H1 (cell line): ENCODE measurements around the gene COX6A1. TPM values are rescaled to one million over a fixed set of nuclear protein-coding genes. Genes with fewer than 3 reads are reported as not detected.

Source experiments
- BACH1 ChIP-seq: IDR thresholded peaks from 2 replicates; pipeline ENCODE4 v1.6.1; 2012; ENCODE audit warnings: low read length, improper control_type of control experiment
- BCL11A ChIP-seq, 2 experiments: IDR thresholded peaks; one replicate each; pipeline ENCODE4 v1.6.1; 2011; ENCODE audit warnings: low read depth in 2 of 2, low read length in 2 of 2, mild to moderate bottlenecking in 2 of 2
- CBX5 ChIP-seq: fragments of 300-800, 300-1000 bp; sonication (generic); IDR thresholded peaks from 2 replicates; pipeline ENCODE4 v1.7.1; 2016; ENCODE audit warnings: antibody characterized with exemption, low read length, low read depth
- CBX8 ChIP-seq: fragments of 300-800, 300-1000 bp; sonication (generic); IDR thresholded peaks from 2 replicates; pipeline ENCODE4 v1.7.1; 2016; ENCODE audit warnings: low read depth, low read length, borderline replicate concordance
- CEBPB ChIP-seq: IDR thresholded peaks from 2 replicates; pipeline ENCODE4 v1.6.1; 2012; ENCODE audit warnings: low read depth, low read length
- CHD1 ChIP-seq: IDR thresholded peaks from 2 replicates; pipeline ENCODE4 v1.6.1; 2012; ENCODE audit warnings: low read depth, low read length, improper control_type of control experiment
- EGR1 ChIP-seq: IDR thresholded peaks from 2 replicates; pipeline ENCODE4 v1.6.1; 2011; ENCODE audit warnings: low read depth, low read length, borderline replicate concordance
- GABPA ChIP-seq: IDR thresholded peaks from 2 replicates; pipeline ENCODE4 v1.6.1; 2011; ENCODE audit warnings: mild to moderate bottlenecking, low read length, moderate library complexity, borderline replicate concordance; ENCODE audit not compliant: insufficient read depth
- KDM1A ChIP-seq: fragments of 200-600, 300-600 bp; sonication (generic); IDR thresholded peaks from 2 replicates; pipeline ENCODE4 v1.7.1; 2016; ENCODE audit warnings: mild to moderate bottlenecking, low read length, borderline replicate concordance
- KDM4A ChIP-seq: IDR thresholded peaks from one replicate; pipeline ENCODE4 v1.7.1; 2012; ENCODE audit warnings: low read depth, mild to moderate bottlenecking, moderate library complexity, low read length, inconsistent platforms; ENCODE audit not compliant: severe bottlenecking
- NANOG ChIP-seq: IDR thresholded peaks from 2 replicates; pipeline ENCODE4 v1.6.1; 2011; ENCODE audit warnings: low read length, low read depth, mild to moderate bottlenecking, inconsistent platforms; ENCODE audit not compliant: insufficient read depth, poor library complexity, severe bottlenecking
- NRF1 ChIP-seq: IDR thresholded peaks from 2 replicates; pipeline ENCODE4 v1.6.1; 2011; ENCODE audit warnings: mild to moderate bottlenecking, low read depth, low read length, improper control_type of control experiment
- POLR2A ChIP-seq, 2 experiments: IDR thresholded peaks; 1 replicate in 1 of 2; 2 replicates in 1 of 2; pipeline ENCODE4 v1.6.1; 2011; ENCODE audit warnings: low read depth in 2 of 2, low read length in 2 of 2, mild to moderate bottlenecking in 2 of 2; ENCODE audit errors: control extremely low read depth in 1 of 2
- POU5F1 ChIP-seq: IDR thresholded peaks from 2 replicates; pipeline ENCODE4 v1.6.1; 2011; ENCODE audit warnings: low read depth, mild to moderate bottlenecking, low read length, moderate library complexity
- RFX5 ChIP-seq: IDR thresholded peaks from 2 replicates; pipeline ENCODE4 v1.6.1; 2011; ENCODE audit warnings: low read depth, low read length, improper control_type of control experiment, borderline replicate concordance
- RNF2 ChIP-seq: fragments of 200-900, 300-1000 bp; sonication (generic); IDR thresholded peaks from 2 replicates; pipeline ENCODE4 v1.7.1; 2016; ENCODE audit warnings: borderline replicate concordance, low read depth, mild to moderate bottlenecking, antibody characterized with exemption, low read length; ENCODE audit not compliant: poor library complexity, severe bottlenecking; ENCODE audit errors: missing control alignments
- TBP ChIP-seq: IDR thresholded peaks from 2 replicates; pipeline ENCODE4 v1.6.1; 2011; ENCODE audit warnings: low read depth, low read length, improper control_type of control experiment
- polyA plus RNA-seq, 7 experiments: library from polyadenylated mRNA; depleted of rRNA in 3 of 7; stranded (reverse) in 5 of 7; unstranded in 2 of 7; fragments of >200 nt in 5 of 7; fragments of 200-250 nt in 2 of 7; gene quantifications; 1 replicate in 5 of 7; 2 replicates in 1 of 7; 4 replicates in 1 of 7; pipeline versions ENCODE4 v1.2.1 to v1.2.3, GENCODE V29; 2011 to 2013; ENCODE audit warnings: missing spikeins in 2 of 7, mixed read lengths in 2 of 7
- total RNA-seq: library from RNA; stranded (reverse); fragmentation: NEBNext Ultra II Directional; extraction: Animal tissue kit (Norgen Biotek cat#: 25700); gene quantifications from 2 replicates; pipeline ENCODE4 v1.2.1, GENCODE V29; 2021
- TF ChIP-seq, protein P1 (sequence below): IDR thresholded peaks from 2 replicates; pipeline ENCODE4 v1.6.1; 2012; ENCODE audit warnings: inconsistent platforms
- TF ChIP-seq, protein P2 (sequence below), 3 experiments: IDR thresholded peaks; 1 replicate in 2 of 3; 2 replicates in 1 of 3; pipeline versions ENCODE4 v1.5.1 to v1.6.1; 2011; ENCODE audit warnings: low read length in 3 of 3, mild to moderate bottlenecking in 3 of 3, inconsistent platforms in 2 of 3, low read depth in 1 of 3, moderate library complexity in 1 of 3; ENCODE audit not compliant: insufficient read depth in 1 of 3; ENCODE audit errors: control extremely low read depth in 1 of 3

Gene COX6A1
- total and polyA plus RNA-seq, 2 of the 8 experiments (the other 6 are each of a cell fraction or from before 2014, with no cell fraction given) = 437 to 2,792 TPM

DNA sequence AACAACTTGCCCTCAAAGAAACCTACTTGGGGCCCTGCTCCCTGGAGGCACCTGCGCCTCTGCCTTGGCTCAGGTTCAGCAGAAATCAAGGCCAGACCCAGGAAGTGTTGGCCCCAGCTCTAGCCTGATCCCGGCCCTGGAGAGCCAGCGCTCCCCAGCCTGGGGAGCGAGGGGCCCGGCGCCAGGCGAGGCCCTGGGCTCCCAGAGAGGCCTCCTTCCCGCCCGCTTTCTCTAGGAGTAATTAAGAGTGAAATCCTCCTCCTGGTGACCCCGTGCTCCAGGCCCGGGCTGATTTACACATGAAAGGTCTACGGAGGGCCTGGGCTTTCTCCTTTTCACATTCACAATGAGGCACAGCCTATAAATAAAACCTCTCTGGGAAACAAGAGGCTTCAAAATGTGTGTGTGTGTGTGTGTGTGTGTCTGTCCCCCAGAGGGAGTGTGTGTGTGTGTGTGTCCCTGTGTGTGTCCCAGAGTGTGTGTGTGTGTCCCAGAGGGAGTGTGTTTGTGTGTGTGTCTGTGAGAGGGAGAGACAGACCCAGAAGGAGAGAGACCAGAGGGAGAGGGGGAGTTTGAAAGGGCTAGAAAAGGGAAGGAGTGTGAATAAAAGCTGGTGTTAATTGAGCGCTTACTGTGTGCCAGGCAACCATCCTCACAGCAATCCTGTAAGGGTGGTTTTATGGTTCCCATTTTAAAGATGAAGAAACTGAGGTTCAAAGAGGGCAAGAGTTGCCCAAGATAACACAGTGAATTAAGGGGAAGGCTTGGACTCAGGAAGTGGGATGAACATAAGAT is 23.8 kb upstream of the COX6A1 start (continued):
- TF ChIP-seq NANOG (peak; percentile 50), CHD1 (no peak), CBX5 (no peak), KDM1A (peak; percentile 96; the same call in 1 of the 2 replicates), GABPA (0 out of 2 replicates have a peak, but pooled peaks have one; percentile 71), TBP (peak; percentile 91), NRF1 (no peak), CBX8 (no peak), CEBPB (no peak), RFX5 (no peak), KDM4A (no peak), BCL11A (IDR thresholded peaks at IDR 0.05; ENCODE audit: low read depth in 2 of 2, low read length in 2 of 2) (no peak), BACH1 (no peak), POLR2A (IDR thresholded peaks at IDR 0.05; ENCODE audit: control extremely low read depth in 1 of 2, low read depth in 2 of 2, low read length in 2 of 2) (peak; percentile 51 to 80), RNF2 (no peak), EGR1 (no peak), POU5F1 (0 out of 2 replicates have a peak, but pooled peaks have one; percentile 21)
- TF ChIP-seq, protein P1, sequence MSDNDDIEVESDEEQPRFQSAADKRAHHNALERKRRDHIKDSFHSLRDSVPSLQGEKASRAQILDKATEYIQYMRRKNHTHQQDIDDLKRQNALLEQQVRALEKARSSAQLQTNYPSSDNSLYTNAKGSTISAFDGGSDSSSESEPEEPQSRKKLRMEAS = peak; percentile 17
- TF ChIP-seq, protein P2, sequence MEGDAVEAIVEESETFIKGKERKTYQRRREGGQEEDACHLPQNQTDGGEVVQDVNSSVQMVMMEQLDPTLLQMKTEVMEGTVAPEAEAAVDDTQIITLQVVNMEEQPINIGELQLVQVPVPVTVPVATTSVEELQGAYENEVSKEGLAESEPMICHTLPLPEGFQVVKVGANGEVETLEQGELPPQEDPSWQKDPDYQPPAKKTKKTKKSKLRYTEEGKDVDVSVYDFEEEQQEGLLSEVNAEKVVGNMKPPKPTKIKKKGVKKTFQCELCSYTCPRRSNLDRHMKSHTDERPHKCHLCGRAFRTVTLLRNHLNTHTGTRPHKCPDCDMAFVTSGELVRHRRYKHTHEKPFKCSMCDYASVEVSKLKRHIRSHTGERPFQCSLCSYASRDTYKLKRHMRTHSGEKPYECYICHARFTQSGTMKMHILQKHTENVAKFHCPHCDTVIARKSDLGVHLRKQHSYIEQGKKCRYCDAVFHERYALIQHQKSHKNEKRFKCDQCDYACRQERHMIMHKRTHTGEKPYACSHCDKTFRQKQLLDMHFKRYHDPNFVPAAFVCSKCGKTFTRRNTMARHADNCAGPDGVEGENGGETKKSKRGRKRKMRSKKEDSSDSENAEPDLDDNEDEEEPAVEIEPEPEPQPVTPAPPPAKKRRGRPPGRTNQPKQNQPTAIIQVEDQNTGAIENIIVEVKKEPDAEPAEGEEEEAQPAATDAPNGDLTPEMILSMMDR (IDR thresholded peaks at IDR 0.05; ENCODE audit: control extremely low read depth in 1 of 3, insufficient read depth in 1 of 3, low read depth in 1 of 3, low read length in 3 of 3) = no peak
